Measurements from ENCODE around the gene ITPRIP.
A peak's percentile ranks its signal among the peaks of the same experiment; 100 is the strongest.

The ITPRIP gene

GRCh38 chr10:104325436-104326435 is 12.5 kb downstream of the ITPRIP start:
- DNase-seq (ENCODE audit: low read depth) = no peak

GRCh38 chr10:104324931-104325330 is 13.3 kb downstream of the ITPRIP start:
- no peak for DNase-seq (ENCODE audit: low read depth)

GRCh38 chr10:104324221-104324686 is 14.0 kb downstream of the ITPRIP start:
- DNase-seq (ENCODE audit: low read depth) = no peak

- DNase-seq (ENCODE audit: low read depth) = no peak
Measured at GRCh38 chr10:104323760-104324201, 14.5 kb downstream of the ITPRIP start.

GRCh38 chr10:104323085-104323484 is 15.2 kb downstream of the ITPRIP start:
- no peak for DNase-seq (ENCODE audit: low read depth)

- DNase-seq (ENCODE audit: low read depth) = no peak
Measured at GRCh38 chr10:104322416-104322782, 15.9 kb downstream of the ITPRIP start.

- DNase-seq (ENCODE audit: low read depth) = no peak
Measured at GRCh38 chr10:104321725-104322415, 16.4 kb downstream of the ITPRIP start.

- no peak for DNase-seq (ENCODE audit: low read depth)
Measured at GRCh38 chr10:104321226-104321625, 17.0 kb downstream of the ITPRIP start.

- DNase-seq (ENCODE audit: low read depth) = no peak
Measured at GRCh38 chr10:104318810-104319741, 19.2 kb downstream of the ITPRIP start.

- DNase-seq (ENCODE audit: low read depth) = no peak
Measured at GRCh38 chr10:104318326-104318725, 19.9 kb downstream of the ITPRIP start.

- no peak for DNase-seq (ENCODE audit: low read depth)
Measured at GRCh38 chr10:104317726-104318299, 20.5 kb downstream of the ITPRIP start.

- no peak for DNase-seq (ENCODE audit: low read depth)
Measured at GRCh38 chr10:104317269-104317710, 21.0 kb downstream of the ITPRIP start.

- no peak for DNase-seq (ENCODE audit: low read depth)
Measured at GRCh38 chr10:104316321-104317099, 21.8 kb downstream of the ITPRIP start.

GRCh38 chr10:104315486-104315921 is 22.8 kb downstream of the ITPRIP start:
- no peak for DNase-seq (ENCODE audit: low read depth)

GRCh38 chr10:104314591-104315485 is 23.4 kb downstream of the ITPRIP start:
- no peak for DNase-seq (ENCODE audit: low read depth)

- DNase-seq (ENCODE audit: low read depth) = no peak
Measured at GRCh38 chr10:104311184-104311720, 27.0 kb downstream of the ITPRIP start.

GRCh38 chr10:104309980-104310978 is 28.0 kb downstream of the ITPRIP start:
- DNase-seq (ENCODE audit: low read depth) = peak; percentile 87

- no peak for DNase-seq (ENCODE audit: low read depth)
Measured at GRCh38 chr10:104308439-104308903, 29.8 kb downstream of the ITPRIP start.

Measured in ELR (cell line).